Epithelial cell of esophagus (primary cell): Measurements from ENCODE around the gene SFSWAP.
"Not testable (repeated sequence)": the region's sequence is repeated elsewhere in the genome, so short reads cannot be mapped to it uniquely, and the experiment has no call there.

ENCODE experiments used
- DNase-seq: peaks from one replicate; pipeline ENCODE4 v3.0.0; 2010; ENCODE audit warnings: low read depth
- H3K4me3 ChIP-seq: 2 replicates; pipeline ENCODE4 v1.5.1; 2011; ENCODE audit warnings: mild to moderate bottlenecking, low read length, control low read depth
- CTCF ChIP-seq: IDR thresholded peaks from 2 replicates; pipeline ENCODE4 v1.5.1; 2011; ENCODE audit warnings: low read depth, mild to moderate bottlenecking, low read length, control low read depth, inconsistent platforms; ENCODE audit not compliant: insufficient read depth; ENCODE audit errors: missing control alignments

SFSWAP gene

GRCh38 chr12:131800594-131801135 lies 89.8 kb downstream of the SFSWAP start:
- H3K4me3 ChIP-seq, result no peak overlapping the region
- no peak for DNase-seq
- no peak for TF ChIP-seq CTCF

- TF ChIP-seq CTCF, result no peak
- H3K4me3 ChIP-seq, result no peak overlapping the region
- no peak for DNase-seq
Measured at GRCh38 chr12:131801254-131801866, 90.5 kb downstream of the SFSWAP start.

GRCh38 chr12:131803961-131804521 lies 93.2 kb downstream of the SFSWAP start:
- no peak overlapping the region for H3K4me3 ChIP-seq
- no peak for TF ChIP-seq CTCF
- no peak for DNase-seq

- no peak for TF ChIP-seq CTCF
- no peak overlapping the region for H3K4me3 ChIP-seq
- DNase-seq, result no peak
Measured at GRCh38 chr12:131805421-131805820, 94.5 kb downstream of the SFSWAP start.

- TF ChIP-seq CTCF, result no peak
- DNase-seq, result no peak
Measured at GRCh38 chr12:131806674-131807073, 95.8 kb downstream of the SFSWAP start.

GRCh38 chr12:131808744-131809371 lies 98.0 kb downstream of the SFSWAP start:
- no peak for DNase-seq
- no peak overlapping the region for H3K4me3 ChIP-seq

More at GRCh38 chr12:131806674-131807073, 95.8 kb downstream of the SFSWAP start:
- no peak overlapping the region for H3K4me3 ChIP-seq

GRCh38 chr12:131809476-131810254 lies 98.8 kb downstream of the SFSWAP start:
- not testable (repeated sequence) for DNase-seq, H3K4me3 ChIP-seq

More at GRCh38 chr12:131808744-131809371, 98.0 kb downstream of the SFSWAP start:
- no peak for TF ChIP-seq CTCF
